Stimulated activated CD4-positive, alpha-beta T cell treated with anti-CD3 and anti-CD28 coated beads, TNF-alpha, amount 100 ng/mL, for 4 hours (primary cell): ENCODE measurements around the gene LHCGR.
"Not testable (repeated sequence)": the region's sequence is repeated elsewhere in the genome, so short reads cannot be mapped to it uniquely, and the experiment has no call there.

Experiments
- DNase-seq, 3 experiments: peaks; one replicate each; pipeline ENCODE4 v3.0.0-alpha.2; 2020; ENCODE audit warnings: low read depth in 3 of 3

The LHCGR gene

DNA sequence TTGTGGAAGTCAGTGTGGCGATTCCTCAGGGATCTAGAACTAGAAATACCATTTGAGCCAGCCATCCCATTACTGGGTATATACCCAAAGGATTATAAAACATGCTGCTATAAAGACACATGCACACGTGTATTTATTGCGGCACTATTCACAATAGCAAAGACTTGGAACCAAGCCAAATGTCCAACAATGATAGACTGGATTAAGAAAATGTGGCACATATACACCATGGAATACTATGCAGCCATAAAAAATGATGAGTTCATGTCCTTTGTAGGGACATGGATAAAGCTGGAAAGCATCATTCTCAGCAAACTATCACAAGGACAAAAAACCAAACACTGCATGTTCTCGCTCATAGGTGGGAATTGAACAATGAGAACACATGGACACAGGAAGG lies 16.3 kb downstream of the LHCGR start:
- not testable (repeated sequence) for DNase-seq

GRCh38 chr2:48738806-48739205 lies 16.7 kb downstream of the LHCGR start:
- DNase-seq = no peak

DNA sequence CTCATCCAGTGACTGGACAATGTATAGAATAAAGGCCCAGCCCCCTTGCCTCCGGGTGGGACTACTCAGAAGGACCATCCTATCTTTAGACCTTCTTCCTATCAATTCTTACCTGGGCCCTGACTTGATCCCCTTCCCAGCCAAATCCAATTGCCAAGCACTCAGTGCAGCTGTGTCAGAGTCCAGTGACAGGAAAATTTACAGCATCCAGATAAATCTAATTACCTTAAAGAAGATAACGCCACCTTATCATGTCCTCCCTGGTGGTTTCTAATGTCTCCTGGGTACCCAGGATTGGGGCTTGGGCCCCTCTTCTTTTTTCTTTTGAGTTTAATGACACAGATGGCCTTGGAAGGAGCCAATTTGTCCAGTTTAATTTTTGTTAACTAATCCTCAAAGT lies 19.3 kb downstream of the LHCGR start:
- no peak for DNase-seq

- DNase-seq = no peak
These were observed 20.8 kb downstream of the LHCGR start for GRCh38 chr2:48734576-48735303.

DNA sequence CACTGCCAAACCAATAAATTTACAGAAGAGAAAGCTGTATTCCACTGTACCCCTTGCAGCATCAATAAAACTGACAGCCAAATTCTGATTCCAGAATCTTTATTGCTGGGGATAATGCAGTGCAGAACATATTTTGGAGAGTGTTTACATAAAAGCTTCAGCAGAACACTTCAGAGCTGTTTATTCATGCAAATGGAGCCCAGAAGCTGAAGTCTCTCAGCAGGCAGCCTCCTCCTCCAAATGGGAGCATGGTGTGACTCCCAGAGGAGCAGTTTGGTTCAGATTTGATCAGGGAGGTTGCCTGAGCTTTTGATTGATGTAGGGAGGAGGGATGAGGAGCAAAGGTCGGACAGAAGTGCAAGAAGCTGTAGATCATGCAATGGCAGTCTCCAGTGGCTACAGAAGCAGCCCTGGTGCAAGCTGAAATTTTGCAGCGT lies 22.4 kb downstream of the LHCGR start:
- DNase-seq = no peak

DNA sequence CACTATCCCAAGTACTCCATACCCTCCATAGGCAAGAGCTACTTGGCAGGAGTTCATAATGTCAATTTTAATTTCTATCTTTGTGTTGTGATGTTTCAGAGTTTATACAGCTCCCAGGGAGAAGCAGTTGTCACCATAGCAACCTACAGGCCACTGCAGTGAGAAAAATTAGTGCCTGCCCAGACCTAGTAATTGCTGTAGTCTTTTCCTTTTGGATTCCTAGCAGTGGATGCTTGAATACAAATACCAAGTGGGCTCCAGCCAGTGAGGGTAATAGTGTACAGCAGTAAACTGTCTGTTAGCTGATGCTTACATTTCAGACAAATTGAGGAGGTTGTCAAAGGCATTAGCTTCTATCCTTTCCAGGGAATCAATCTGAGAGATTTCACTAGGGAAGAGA lies 26.7 kb downstream of the LHCGR start:
- DNase-seq = no peak

GRCh38 chr2:48728295-48728694 lies 27.2 kb downstream of the LHCGR start:
- no peak for DNase-seq

DNA sequence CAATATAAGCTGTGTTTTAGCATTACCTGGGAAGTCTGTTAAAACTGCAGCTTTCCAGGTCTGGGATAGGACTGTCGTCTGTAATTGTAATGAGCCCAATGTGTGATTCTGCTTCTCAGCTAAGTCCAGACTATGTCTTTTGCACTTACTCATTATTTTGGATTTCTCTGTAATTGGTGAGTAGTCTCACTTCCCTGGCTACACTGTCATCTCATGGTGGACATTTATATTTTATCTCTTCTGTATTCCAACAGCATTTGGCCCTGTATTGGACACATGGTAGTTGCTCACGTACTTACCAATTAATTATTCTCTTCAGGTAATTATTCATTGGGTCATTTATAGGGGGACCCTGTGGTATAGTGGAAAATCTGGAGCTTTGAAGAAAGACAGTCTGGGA lies 28.0 kb downstream of the LHCGR start:
- no peak for DNase-seq

GRCh38 chr2:48725696-48726494 lies 29.6 kb downstream of the LHCGR start:
- no peak for DNase-seq

GRCh38 chr2:48724278-48724677 lies 31.2 kb downstream of the LHCGR start:
- no peak for DNase-seq

GRCh38 chr2:48723129-48723528 lies 32.4 kb downstream of the LHCGR start:
- no peak for DNase-seq

DNA sequence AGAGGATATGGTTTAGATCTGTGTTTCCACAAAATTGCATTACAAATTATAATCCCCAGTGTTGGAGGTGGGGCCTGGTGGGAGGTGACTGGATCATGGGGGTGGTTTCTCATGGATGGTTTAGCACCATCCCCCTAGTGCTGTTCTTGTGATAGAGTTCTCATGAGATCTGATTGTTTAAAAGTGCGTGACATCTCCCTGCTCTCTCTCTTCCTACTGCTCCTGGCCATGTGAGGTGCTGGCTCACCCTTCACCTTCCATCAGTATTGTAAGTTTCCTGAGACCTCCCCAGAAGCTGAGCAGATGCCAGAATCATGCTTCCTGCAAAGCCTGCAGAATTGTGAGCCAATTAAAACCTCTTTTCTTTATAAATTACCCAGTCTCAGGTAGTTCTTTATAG lies 33.1 kb downstream of the LHCGR start:
- no peak for DNase-seq

DNA sequence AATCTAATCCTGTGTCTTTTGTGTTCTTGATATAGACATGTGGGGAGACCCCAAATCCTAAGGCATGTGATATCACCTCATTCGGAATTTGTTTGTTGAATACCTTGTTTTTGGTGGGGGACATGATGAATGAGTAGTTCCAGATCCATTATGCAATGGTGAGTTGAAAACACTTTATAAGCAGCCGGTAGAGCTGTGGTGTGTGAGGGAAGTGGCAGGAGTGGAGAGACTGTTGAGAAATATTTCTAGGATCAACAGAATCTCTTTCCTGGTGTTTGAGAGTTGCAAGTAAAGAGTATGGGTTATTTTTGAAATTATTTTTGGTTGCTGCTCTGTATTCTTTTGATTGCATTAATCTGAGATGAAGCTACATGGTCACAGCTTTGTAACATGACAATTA lies 34.4 kb downstream of the LHCGR start:
- no peak for DNase-seq

GRCh38 chr2:48719480-48720177 lies 35.9 kb downstream of the LHCGR start:
- DNase-seq = no peak

- DNase-seq = no peak
These were observed 37.7 kb downstream of the LHCGR start for GRCh38 chr2:48717846-48718245.

GRCh38 chr2:48715956-48716355 lies 39.6 kb downstream of the LHCGR start:
- DNase-seq = no peak

DNA sequence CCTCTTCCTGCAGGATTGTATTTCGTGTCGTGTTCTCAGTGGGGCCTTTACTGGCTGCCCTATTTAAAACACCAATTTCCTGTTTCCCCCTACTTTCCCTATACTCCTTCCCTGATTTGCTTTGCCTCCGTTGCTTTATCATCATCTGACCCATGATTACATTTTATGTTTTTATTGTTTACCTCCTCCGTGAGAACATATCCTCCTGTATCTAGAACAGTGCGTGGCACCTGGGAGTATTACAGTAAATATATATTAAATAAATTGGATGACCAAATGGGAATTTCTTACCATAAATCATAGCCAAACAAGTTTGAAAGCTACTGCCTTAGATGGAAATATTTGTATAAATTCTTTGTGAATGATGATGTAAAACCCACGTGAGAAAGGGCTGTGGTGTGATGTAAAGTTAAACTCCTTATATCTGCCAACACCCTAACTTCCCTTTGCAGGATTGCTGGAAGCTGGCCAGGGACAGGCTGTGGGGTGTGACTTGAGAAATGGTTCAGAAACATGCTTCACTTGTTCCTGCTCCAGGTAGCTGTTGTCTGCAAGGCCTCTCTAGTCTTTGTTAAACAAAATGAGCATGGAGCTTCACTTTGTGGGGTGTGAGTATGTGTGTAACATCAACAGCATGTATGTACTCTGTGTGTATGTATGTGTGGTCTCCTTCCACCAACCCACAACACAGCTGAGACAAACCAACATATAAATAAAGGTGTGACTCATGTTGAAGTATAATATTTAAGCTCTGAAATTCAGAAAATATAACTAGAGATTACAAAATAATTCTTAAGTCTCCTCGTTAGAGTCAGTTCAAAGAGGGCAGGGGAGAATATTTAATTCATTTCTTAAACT lies 40.3 kb downstream of the LHCGR start:
- no peak for DNase-seq

- DNase-seq = no peak
These were observed 41.3 kb downstream of the LHCGR start for GRCh38 chr2:48714245-48714644.

DNA sequence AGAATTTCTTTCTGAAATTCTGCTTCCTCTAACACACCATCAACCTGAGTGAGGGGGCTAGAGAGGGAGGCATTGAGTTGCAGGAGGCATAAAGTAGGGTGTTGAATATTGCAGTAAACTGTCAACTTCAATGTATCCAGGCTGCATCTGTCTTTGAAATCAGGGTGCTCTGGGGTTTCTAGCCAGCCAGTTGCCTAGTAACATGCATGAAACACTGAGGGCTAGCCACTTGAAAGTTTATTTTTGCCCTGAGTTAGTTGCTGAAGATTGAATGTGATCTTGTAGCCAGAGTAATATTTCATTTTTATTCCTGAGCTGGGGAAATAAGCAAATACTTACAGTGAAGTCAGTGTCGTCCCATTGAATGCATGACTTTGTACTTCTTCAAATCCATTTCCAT lies 41.9 kb downstream of the LHCGR start:
- no peak for DNase-seq

GRCh38 chr2:48712151-48712550 lies 43.4 kb downstream of the LHCGR start:
- no peak for DNase-seq

- DNase-seq = no peak
These were observed 44.2 kb downstream of the LHCGR start for GRCh38 chr2:48711343-48711742.
